Subcutaneous adipose tissue (tissue), 4 donors: ENCODE results near the gene DLGAP1. TPM values are rescaled to one million over a fixed set of nuclear protein-coding genes. Genes with fewer than 3 reads are reported as not detected.

Experiments
- total RNA-seq, 4 donors: library from RNA; depleted of rRNA; stranded (reverse); fragments of >200 nt; gene quantifications; one replicate each; pipeline ENCODE4 v1.1.0, GENCODE V29; 2016
- TF ChIP-seq, protein P1 (sequence below): fragments of 450-650 bp; IDR thresholded peaks from one replicate; pipeline ENCODE4 v1.5.1; 2016; ENCODE audit warnings: low read depth, mild to moderate bottlenecking, control low read depth, antibody characterized with exemption, moderate library complexity

Gene DLGAP1
- total RNA-seq, 4 donors from 2014 or later = 0.44 to 3.3 (median 0.99) TPM

DNA sequence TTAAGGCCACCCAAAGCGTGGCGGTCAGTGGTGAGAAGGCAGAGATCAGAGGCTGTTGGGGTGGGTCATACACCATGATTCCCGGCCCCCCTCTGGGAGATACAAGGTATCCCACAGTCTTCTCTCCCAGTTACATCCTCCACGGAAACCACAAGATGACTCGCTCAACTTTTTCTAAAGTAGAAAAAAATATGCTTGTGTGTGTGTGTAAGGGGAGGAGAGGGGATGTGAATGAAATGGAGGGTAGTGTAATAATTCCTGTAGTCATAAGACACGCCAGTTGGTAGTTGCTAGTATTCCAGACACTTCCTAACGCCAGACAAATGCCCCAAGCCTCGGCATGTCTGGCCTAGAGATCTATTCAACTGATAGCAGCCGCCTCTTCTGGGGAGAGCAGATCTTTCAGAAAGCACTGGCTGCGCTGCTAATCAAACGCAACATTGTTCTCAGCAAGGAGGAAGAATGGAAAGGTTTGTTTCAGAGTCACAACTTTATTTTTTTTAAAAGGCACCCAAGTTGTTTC, 861.7 kb downstream of the DLGAP1 start:
- TF ChIP-seq, protein P1, sequence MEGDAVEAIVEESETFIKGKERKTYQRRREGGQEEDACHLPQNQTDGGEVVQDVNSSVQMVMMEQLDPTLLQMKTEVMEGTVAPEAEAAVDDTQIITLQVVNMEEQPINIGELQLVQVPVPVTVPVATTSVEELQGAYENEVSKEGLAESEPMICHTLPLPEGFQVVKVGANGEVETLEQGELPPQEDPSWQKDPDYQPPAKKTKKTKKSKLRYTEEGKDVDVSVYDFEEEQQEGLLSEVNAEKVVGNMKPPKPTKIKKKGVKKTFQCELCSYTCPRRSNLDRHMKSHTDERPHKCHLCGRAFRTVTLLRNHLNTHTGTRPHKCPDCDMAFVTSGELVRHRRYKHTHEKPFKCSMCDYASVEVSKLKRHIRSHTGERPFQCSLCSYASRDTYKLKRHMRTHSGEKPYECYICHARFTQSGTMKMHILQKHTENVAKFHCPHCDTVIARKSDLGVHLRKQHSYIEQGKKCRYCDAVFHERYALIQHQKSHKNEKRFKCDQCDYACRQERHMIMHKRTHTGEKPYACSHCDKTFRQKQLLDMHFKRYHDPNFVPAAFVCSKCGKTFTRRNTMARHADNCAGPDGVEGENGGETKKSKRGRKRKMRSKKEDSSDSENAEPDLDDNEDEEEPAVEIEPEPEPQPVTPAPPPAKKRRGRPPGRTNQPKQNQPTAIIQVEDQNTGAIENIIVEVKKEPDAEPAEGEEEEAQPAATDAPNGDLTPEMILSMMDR = no peak

DNA sequence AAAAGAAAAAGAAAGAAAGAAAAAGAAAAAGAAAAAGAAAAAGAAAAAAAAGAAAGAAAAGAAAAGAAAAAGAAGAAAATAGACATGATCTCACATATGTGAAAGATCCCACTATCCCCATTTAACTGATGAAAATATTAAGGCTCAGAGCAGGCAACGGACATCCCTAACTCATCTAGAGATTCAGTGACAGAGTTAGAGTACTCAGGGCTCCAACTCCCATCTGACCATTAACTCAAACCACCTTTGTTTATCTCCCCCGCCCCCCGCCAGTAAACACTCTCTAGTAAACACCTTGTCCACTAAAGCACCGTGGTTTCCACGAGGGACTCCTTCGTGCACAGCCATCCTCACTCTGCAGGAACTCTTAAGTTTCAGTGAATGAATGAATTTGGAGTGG, 862.2 kb downstream of the DLGAP1 start:
- TF ChIP-seq, protein P1 = no peak

DNA sequence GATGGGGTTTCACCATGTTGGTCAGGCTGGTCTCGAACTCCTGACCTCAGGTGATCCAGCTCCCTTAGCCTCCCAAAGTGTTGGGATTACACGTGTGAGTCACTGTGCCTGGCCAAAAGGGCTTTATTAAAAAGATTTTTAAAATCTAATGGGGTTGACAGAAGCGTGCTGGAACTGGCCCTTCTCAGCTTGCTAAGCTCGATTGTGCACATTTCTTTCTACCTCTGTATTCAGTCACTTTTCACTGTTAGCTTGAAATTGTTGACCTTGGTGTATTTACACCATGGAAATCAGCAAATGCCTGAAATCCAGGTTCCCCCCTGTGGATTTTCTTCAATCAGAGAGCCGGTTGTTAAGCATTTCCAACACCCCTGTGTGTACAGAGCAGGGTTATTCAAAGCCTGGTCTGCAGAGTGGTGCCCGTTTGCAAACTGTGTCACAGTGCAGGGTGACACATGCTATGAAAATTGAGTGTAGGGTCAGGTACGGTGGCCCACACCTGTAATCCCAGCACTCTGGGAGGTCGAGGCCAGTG, 864.9 kb downstream of the DLGAP1 start:
- TF ChIP-seq, protein P1 = no peak

DNA sequence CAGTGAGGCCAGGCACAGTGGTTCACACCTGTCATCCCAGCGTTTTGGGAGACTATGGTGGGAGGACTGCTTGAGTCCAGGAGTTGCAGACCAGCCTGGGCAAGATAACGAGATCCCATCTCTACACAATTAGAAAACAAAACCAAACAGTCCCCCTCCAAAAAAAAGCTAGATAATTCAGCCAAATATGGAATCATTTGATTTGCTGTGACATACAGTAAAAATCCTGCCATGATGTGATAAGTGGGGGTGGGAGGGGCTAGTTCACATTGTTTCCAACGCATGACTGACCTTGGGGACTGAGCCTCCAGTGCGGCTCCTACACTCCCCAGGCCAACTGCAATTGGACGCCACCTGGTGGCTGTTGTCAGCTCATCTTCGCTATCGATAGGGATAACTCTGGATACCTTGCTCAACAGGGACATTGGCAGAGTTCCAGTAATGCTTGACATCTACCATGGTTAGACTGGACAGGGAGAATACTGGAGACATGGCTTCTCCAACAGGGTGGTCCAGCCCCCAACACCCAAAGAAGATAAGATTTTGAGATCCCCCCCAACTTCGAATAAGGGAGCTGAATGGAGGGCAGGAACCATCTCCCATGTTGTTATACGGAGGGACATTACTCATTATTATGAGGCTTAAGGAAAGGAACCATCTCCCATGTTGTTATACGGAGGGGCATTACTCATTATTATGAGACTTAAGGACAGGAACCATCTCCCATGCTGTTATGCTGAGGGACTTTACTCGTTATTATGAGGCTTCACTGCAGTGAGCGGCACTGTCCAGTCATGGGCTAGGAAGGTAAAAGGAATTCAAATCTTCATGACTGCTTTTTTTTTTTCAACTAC, 869.2 kb downstream of the DLGAP1 start:
- TF ChIP-seq, protein P1 = no peak

DNA sequence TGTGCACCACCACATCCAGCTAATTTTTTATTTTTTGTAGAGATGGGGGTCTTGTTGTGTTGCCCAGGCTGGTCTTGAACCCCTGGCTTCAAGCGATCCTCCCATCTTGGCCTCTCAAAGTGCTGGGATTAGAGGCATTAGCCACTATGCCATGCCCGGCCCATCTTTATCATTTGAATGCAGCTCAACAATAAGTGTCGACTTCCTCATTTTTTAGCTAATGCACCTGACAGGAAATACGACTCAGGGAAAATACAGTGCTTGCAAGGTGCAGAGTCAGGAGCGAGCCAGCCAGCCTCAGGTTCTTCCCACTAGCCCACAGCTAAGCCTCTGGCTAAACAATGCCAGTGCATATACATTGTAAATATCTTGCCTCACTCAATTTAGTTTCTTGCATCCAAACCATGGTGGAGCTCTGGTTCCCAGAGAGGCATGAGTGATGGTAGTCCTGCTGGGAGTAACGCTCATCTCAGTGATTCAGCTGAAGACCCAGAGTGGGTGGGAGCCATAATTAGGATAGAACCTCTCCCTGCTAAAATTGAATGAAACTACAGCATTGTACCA, 870.1 kb downstream of the DLGAP1 start:
- TF ChIP-seq, protein P1 = no peak

DNA sequence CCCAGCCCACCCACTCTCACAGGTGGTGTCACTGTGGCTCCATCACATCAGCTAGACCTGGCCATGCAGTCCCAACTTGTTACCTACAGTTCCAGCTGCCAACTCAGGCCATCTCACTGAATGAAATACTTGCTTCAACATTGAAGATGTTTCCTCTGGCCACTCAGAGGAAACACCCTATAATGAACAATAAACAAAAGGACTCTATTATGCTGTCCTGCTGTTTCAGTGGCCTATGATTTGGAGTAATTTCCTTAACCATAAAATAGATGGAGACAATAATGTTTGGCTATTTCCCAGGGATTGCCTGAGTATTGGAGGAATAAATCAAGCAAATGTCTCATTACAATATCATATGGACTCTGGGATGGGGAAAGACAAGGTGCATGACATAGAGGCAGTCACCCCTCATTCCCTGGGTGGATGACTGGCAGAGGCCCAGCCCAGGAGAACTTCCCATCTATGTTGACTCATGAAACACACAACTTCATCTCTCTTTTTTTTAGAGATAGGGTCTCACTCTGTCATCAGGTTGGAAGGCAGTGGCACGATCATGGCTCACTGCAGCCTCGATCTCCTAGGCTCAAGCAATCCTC, 870.7 kb downstream of the DLGAP1 start:
- TF ChIP-seq, protein P1 = no peak

DNA sequence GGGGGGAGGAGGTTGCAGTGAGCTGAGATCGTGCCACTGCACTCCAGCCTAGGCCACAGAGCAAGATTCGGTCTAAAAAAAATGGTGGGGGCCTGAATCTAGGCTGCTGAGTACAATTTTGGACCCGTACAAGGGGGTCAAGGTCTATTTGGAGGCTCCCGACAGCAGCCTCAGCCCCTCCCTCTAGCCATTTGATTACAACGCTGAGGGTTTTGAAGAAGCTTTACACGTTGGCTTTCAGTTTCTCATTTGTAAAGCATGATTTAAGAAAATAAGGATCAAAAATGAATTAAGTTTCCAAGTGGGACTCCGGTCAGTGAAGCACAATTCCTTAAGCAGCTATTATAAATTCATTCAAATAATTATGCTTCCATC, 871.2 kb downstream of the DLGAP1 start:
- TF ChIP-seq, protein P1 = no peak
